ENCODE results near the gene ADGRL1.

DNA sequence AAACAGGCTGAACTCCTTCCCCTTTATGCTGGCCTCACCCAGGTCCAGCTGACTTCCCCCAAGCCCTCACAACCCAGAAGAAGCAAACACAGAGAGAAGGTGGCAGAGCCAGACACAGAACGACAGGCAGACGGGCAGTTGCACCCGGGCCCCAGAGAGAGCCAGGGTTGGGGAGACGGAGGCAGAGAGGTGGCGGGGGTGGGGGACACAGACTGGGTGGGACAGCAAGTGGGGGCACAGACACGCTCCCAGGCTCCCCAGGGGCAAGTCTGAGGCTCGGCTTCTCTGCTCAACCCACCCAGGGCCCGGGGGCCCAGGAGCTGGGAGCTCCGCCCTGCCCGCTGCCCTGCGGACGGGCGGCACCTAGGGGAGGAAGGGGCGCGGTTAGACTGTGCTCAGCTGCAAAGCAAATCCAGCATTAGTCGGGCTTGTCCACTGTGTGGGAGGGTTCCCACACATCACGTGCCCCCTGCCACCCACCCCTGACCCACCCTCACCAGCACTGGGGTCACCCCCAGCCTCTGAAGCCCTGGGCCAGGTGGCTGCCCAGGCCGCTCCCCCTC lies 38.3 kb downstream of the ADGRL1 start:
- TF ChIP-seq POLR2A (IDR thresholded peaks at IDR 0.05), result no peak
- no peak for TF ChIP-seq POLR2AphosphoS5 (IDR thresholded peaks at IDR 0.05)
- TF ChIP-seq, protein P1, sequence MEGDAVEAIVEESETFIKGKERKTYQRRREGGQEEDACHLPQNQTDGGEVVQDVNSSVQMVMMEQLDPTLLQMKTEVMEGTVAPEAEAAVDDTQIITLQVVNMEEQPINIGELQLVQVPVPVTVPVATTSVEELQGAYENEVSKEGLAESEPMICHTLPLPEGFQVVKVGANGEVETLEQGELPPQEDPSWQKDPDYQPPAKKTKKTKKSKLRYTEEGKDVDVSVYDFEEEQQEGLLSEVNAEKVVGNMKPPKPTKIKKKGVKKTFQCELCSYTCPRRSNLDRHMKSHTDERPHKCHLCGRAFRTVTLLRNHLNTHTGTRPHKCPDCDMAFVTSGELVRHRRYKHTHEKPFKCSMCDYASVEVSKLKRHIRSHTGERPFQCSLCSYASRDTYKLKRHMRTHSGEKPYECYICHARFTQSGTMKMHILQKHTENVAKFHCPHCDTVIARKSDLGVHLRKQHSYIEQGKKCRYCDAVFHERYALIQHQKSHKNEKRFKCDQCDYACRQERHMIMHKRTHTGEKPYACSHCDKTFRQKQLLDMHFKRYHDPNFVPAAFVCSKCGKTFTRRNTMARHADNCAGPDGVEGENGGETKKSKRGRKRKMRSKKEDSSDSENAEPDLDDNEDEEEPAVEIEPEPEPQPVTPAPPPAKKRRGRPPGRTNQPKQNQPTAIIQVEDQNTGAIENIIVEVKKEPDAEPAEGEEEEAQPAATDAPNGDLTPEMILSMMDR (IDR thresholded peaks at IDR 0.05), result no peak
